DOHH2 (cell line): ENCODE measurements around the gene BET1L.

Source experiments
- EZH2phosphoT487 ChIP-seq: fragments of 200-600 bp; sonication (generic); IDR thresholded peaks from 2 replicates; pipeline ENCODE4 v1.6.1; 2017; ENCODE audit warnings: borderline replicate concordance, mild to moderate bottlenecking, antibody characterized with exemption, low read length, moderate library complexity, mixed read lengths
- TF ChIP-seq, protein P1 (sequence below): fragments of 200-600 bp; sonication (generic); IDR thresholded peaks from one replicate; pipeline ENCODE4 v1.5.1; 2014; ENCODE audit warnings: antibody characterized with exemption, mild to moderate bottlenecking, low read depth, low read length; ENCODE audit not compliant: poor library complexity, severe bottlenecking

DNA sequence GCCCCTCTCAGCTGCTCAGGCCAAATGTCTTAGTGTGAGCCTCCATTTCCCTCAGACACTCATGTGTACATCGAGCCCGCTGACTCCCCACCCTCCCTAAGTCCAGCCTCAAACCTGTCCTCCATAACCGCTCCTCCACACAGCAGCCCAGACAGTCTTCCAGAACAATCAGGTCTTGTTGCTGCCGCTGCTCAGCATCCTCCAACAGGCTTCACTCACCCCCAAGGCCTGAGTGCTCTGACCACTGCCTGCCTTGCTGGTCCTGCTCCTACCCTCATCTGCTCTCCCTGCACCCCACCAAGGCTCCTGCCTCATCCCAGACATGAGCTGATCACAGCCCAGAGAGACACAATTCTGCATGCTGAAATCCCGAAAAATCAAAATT is 46.7 kb upstream of the BET1L start:
- TF ChIP-seq, protein P1, sequence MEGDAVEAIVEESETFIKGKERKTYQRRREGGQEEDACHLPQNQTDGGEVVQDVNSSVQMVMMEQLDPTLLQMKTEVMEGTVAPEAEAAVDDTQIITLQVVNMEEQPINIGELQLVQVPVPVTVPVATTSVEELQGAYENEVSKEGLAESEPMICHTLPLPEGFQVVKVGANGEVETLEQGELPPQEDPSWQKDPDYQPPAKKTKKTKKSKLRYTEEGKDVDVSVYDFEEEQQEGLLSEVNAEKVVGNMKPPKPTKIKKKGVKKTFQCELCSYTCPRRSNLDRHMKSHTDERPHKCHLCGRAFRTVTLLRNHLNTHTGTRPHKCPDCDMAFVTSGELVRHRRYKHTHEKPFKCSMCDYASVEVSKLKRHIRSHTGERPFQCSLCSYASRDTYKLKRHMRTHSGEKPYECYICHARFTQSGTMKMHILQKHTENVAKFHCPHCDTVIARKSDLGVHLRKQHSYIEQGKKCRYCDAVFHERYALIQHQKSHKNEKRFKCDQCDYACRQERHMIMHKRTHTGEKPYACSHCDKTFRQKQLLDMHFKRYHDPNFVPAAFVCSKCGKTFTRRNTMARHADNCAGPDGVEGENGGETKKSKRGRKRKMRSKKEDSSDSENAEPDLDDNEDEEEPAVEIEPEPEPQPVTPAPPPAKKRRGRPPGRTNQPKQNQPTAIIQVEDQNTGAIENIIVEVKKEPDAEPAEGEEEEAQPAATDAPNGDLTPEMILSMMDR = no peak
- TF ChIP-seq EZH2phosphoT487 = no peak
